ENCODE results near the gene SYTL2.

Gene SYTL2

GRCh38 chr11:85826116-85826855 lies 15.3 kb upstream of the SYTL2 start:
- DNase-seq (ENCODE audit: low read depth): no peak

GRCh38 chr11:85825616-85826015 lies 14.7 kb upstream of the SYTL2 start:
- no peak for DNase-seq (ENCODE audit: low read depth)

- DNase-seq (ENCODE audit: low read depth): no peak
Observed at GRCh38 chr11:85823816-85824215, 12.9 kb upstream of the SYTL2 start.

GRCh38 chr11:85822814-85823213 lies 11.9 kb upstream of the SYTL2 start:
- no peak for DNase-seq (ENCODE audit: low read depth)

- no peak for DNase-seq (ENCODE audit: low read depth)
Observed at GRCh38 chr11:85821636-85822035, 10.7 kb upstream of the SYTL2 start.

- no peak for DNase-seq (ENCODE audit: low read depth)
Observed at GRCh38 chr11:85819441-85819840, 8.5 kb upstream of the SYTL2 start.

GRCh38 chr11:85815186-85815931 lies 4.4 kb upstream of the SYTL2 start:
- no peak for DNase-seq (ENCODE audit: low read depth)

GRCh38 chr11:85813721-85814120 lies 2.8 kb upstream of the SYTL2 start:
- no peak for DNase-seq (ENCODE audit: low read depth)

- DNase-seq (ENCODE audit: low read depth): no peak
Observed at GRCh38 chr11:85811624-85812023, 683 bp upstream of the SYTL2 start.

- no peak for DNase-seq (ENCODE audit: low read depth)
Observed at GRCh38 chr11:85810521-85810870, 445 bp downstream of the SYTL2 start.

- no peak for DNase-seq (ENCODE audit: low read depth)
Observed at GRCh38 chr11:85809863-85810262, 1.1 kb downstream of the SYTL2 start.

GRCh38 chr11:85809191-85809590 lies 1.8 kb downstream of the SYTL2 start:
- DNase-seq (ENCODE audit: low read depth): no peak

GRCh38 chr11:85806876-85807275 lies 4.1 kb downstream of the SYTL2 start:
- DNase-seq (ENCODE audit: low read depth): no peak

- DNase-seq (ENCODE audit: low read depth): no peak
Observed at GRCh38 chr11:85806016-85806415, 4.9 kb downstream of the SYTL2 start.

- DNase-seq (ENCODE audit: low read depth): no peak
Observed at GRCh38 chr11:85805387-85805786, 5.6 kb downstream of the SYTL2 start.

- no peak for DNase-seq (ENCODE audit: low read depth)
Observed at GRCh38 chr11:85803920-85804319, 7.0 kb downstream of the SYTL2 start.

- no peak for DNase-seq (ENCODE audit: low read depth)
Observed at GRCh38 chr11:85803303-85803702, 7.6 kb downstream of the SYTL2 start.

- DNase-seq (ENCODE audit: low read depth): no peak
Observed at GRCh38 chr11:85801527-85801926, 9.4 kb downstream of the SYTL2 start.

- no peak for DNase-seq (ENCODE audit: low read depth)
Observed at GRCh38 chr11:85800595-85801342, 10.2 kb downstream of the SYTL2 start.

- no peak for DNase-seq (ENCODE audit: low read depth)
Observed at GRCh38 chr11:85799142-85799541, 11.8 kb downstream of the SYTL2 start.

- no peak for DNase-seq (ENCODE audit: low read depth)
Observed at GRCh38 chr11:85798361-85798760, 12.6 kb downstream of the SYTL2 start.

GRCh38 chr11:85795712-85796487 lies 15.0 kb downstream of the SYTL2 start:
- DNase-seq (ENCODE audit: low read depth): no peak

Data from stimulated activated CD8-positive, alpha-beta memory T cell treated with anti-CD3 and anti-CD28 coated beads, Interleukin-15, amount 100 ng/mL, for 24 hours (primary cell).